Lung (tissue), 12 donors: ENCODE data around the gene PJA1. TPM values are rescaled to one million over a fixed set of nuclear protein-coding genes. Genes with fewer than 3 reads are reported as not detected.

Source experiments
- ATAC-seq: fragments of 200-7000 bp; cut with Tn5 transposase; one replicate; pipeline ENCODE4 v1.9.1; 2020; ENCODE audit warnings: moderate number of reproducible peaks; ENCODE audit not compliant: insufficient read depth, low FRiP score
- DNase-seq, 3 donors: peaks; one replicate each; pipeline ENCODE4 v3.0.0-alpha.2; 2013 to 2017
- H3K27ac ChIP-seq, 2 donors: one replicate each; pipeline ENCODE4 v1.5.1; 2013; ENCODE audit warnings: mild to moderate bottlenecking in 2 of 2, moderate library complexity in 2 of 2, control low read depth in 1 of 2, inconsistent platforms in 1 of 2, low read depth in 1 of 2, low read length in 1 of 2
- H3K27me3 ChIP-seq, 3 donors: one replicate each; pipeline ENCODE4 v1.5.1; 2013; ENCODE audit warnings: low read length in 2 of 3; ENCODE audit not compliant: control insufficient read depth in 3 of 3, insufficient read depth in 3 of 3
- H3K36me3 ChIP-seq, 4 donors: one replicate each; pipeline ENCODE4 v1.5.1; 2013; ENCODE audit warnings: low read length in 4 of 4, mild to moderate bottlenecking in 1 of 4, moderate library complexity in 1 of 4; ENCODE audit not compliant: control insufficient read depth in 4 of 4, insufficient read depth in 4 of 4
- H3K4me1 ChIP-seq, 5 donors: one replicate each; pipeline ENCODE4 v1.5.1; 2013; ENCODE audit warnings: low read length in 5 of 5, mild to moderate bottlenecking in 2 of 5, moderate library complexity in 1 of 5; ENCODE audit not compliant: control insufficient read depth in 5 of 5, insufficient read depth in 5 of 5
- H3K4me3 ChIP-seq: one replicate; pipeline ENCODE4 v1.5.1; 2013; ENCODE audit warnings: mild to moderate bottlenecking, control low read depth, moderate library complexity
- H3K9ac ChIP-seq, 2 donors: one replicate each; pipeline ENCODE4 v1.5.1; 2013; ENCODE audit warnings: low read length in 2 of 2, control low read depth in 1 of 2; ENCODE audit not compliant: insufficient read depth in 1 of 2
- H3K9me3 ChIP-seq, 4 donors: one replicate each; pipeline ENCODE4 v1.5.1; 2013; ENCODE audit warnings: low read length in 3 of 4, mild to moderate bottlenecking in 1 of 4, moderate library complexity in 1 of 4; ENCODE audit not compliant: control insufficient read depth in 4 of 4, insufficient read depth in 3 of 4
- CTCF ChIP-seq: IDR thresholded peaks from 2 replicates; pipeline ENCODE4 v1.5.1; 2012; ENCODE audit warnings: mild to moderate bottlenecking; ENCODE audit errors: control extremely low read depth, extremely low read depth
- whole genome bisulfite sequencing, 2 donors: extraction: QIAGEN DNeasy Blood & Tissue Kit; methylation state at CpG; one replicate each; pipeline ENCODE4 v1.1.7; 2013; 5-methylcytosine and 5-hydroxymethylcytosine counted together
- polyA plus RNA-seq, 2 donors: library from polyadenylated mRNA; stranded (reverse); fragments of 200-250 nt; gene quantifications; one replicate each; pipeline ENCODE4 v1.2.1, GENCODE V29; 2013
- total RNA-seq, 2 donors: library from RNA; depleted of rRNA in 1 of 2; stranded (reverse); fragments of >200 nt in 1 of 2; gene quantifications; one replicate each; pipeline ENCODE4 v1.2.1, GENCODE V29; 2014 to 2021
- donor health status: control.
- donor health status: control.
- donor health status: Bipolar disorder and iron deficiency.
- donor health status: healthy.
- donor health status: DM: yes; HTN: yes; CAD: no.

Gene PJA1
- total and polyA plus RNA-seq, 4 donors, result 4.5 to 28.3 (median 15.2) TPM

DNA sequence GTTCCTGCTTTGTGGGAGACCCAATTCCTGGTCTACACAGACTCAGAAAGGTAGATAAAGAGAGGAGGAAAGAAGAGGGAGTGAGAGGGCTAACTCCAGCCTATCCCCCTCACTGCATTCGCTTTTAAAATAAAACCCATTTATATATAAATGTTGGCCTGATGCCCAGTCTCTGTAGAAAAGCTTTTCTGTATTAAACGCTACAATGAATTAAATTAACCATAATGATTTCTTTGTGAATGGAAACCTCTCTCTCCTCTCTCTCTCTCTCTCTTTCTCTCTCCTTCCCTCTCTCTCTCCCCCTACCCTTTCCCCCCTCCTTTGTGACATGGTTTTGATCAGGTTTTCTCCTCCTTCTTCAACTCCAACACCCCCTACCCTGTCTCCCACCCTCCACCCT lies 34.8 kb downstream of the PJA1 start:
- Histone ChIP-seq H3K4me3 (no peak overlapping the region), H3K36me3 (no peaks in the 10 kb centered on the region), H3K4me1 (peaks cover 0 to 24% (median 0%) of the 10 kb centered on the region in 5 donors), H3K27me3 (peaks cover 0 to 14% (median 5%) of the 10 kb centered on the region in 3 donors), H3K27ac (no peak overlapping the region), H3K9me3 (peaks cover 0 to 2% (median 0%) of the 10 kb centered on the region in 4 donors), H3K9ac (no peak overlapping the region)
- DNase-seq, result peak in 2 of 3 donors; percentile 61 to 71
- no peak for TF ChIP-seq CTCF
- WGBS, 2 donors, result 58 to 77% methylated on average over 2 of the region's 2 CpGs
- ATAC-seq, result no peak

- no peak overlapping the region for H3K9ac ChIP-seq
- H3K27me3 ChIP-seq, result peaks cover 0 to 11% (median 5%) of the 10 kb centered on the region in 3 donors
- no peak overlapping the region for H3K4me3 ChIP-seq
- TF ChIP-seq CTCF, result no peak
- WGBS, 2 donors, result 23 to 35% methylated on average over 13 to 34 of the region's 34 CpGs
- no peaks in the 10 kb centered on the region for H3K36me3 ChIP-seq
- no peak for ATAC-seq
- DNase-seq, result peak in 2 of 3 donors; percentile 46 to 61
- peaks cover 0 to 2% (median 0%) of the 10 kb centered on the region in 4 donors for H3K9me3 ChIP-seq
- peaks cover 0 to 16% (median 0%) of the 10 kb centered on the region in 5 donors for H3K4me1 ChIP-seq
- no peak overlapping the region for H3K27ac ChIP-seq
Measured at GRCh38 chrX:69128588-69128987, 36.7 kb downstream of the PJA1 start.

GRCh38 chrX:69127466-69127865 lies 37.8 kb downstream of the PJA1 start:
- H3K27ac ChIP-seq, result no peak overlapping the region
- H3K9ac ChIP-seq, result no peak overlapping the region
- H3K27me3 ChIP-seq, result peaks cover 3 to 10% (median 8%) of the 10 kb centered on the region in 3 donors
- no peaks in the 10 kb centered on the region for H3K36me3 ChIP-seq
- H3K4me3 ChIP-seq, result no peak overlapping the region
- ATAC-seq (no peak), DNase-seq (no peak)
- TF ChIP-seq CTCF, result no peak
- 87 to 95% methylated on average over 3 of the region's 3 CpGs for WGBS, 2 donors
- H3K4me1 ChIP-seq, result peaks cover 0 to 16% (median 0%) of the 10 kb centered on the region in 5 donors
- peaks cover 0 to 2% (median 0%) of the 10 kb centered on the region in 4 donors for H3K9me3 ChIP-seq

DNA sequence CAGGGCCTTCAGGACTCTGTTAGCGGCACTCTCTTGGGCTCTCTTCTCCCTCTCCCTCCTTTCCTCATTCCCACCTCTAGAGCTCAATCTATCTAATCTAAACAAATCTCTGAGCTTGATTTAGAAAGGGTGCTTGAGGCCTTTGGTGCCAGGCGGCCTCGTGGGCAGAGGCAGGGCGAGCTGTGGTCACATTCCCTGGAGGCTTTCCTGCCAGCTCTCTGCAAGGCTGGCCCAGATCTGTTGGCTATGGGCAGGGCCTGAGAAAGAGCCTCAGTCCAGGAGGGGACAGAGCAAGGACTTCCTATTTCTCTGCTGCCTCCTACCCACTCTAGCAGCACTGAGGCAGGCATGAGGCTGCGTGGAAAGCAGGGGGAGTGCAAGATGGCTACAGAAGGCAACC lies 38.6 kb downstream of the PJA1 start:
- 69 to 77% methylated on average over 5 of the region's 5 CpGs for WGBS, 2 donors
- no peak for DNase-seq
- H3K4me1 ChIP-seq, result peaks cover 0 to 16% (median 0%) of the 10 kb centered on the region in 5 donors
- H3K4me3 ChIP-seq, result no peak overlapping the region
- no peak for ATAC-seq
- peaks cover 0 to 2% (median 0%) of the 10 kb centered on the region in 4 donors for H3K9me3 ChIP-seq
- H3K9ac ChIP-seq, result no peak overlapping the region
- no peaks in the 10 kb centered on the region for H3K36me3 ChIP-seq
- no peak overlapping the region for H3K27ac ChIP-seq
- no peak for TF ChIP-seq CTCF
- H3K27me3 ChIP-seq, result peaks cover 4 to 13% (median 8%) of the 10 kb centered on the region in 3 donors
